ENCODE results near the gene LRRD1.
"Not testable (repeated sequence)": the region's sequence is repeated elsewhere in the genome, so short reads cannot be mapped to it uniquely, and the experiment has no call there.

Gene LRRD1

GRCh38 chr7:92137557-92137956 is 41.4 kb downstream of the LRRD1 start:
- DNase-seq: no peak

- no peak for DNase-seq
Measured at GRCh38 chr7:92135052-92135889, 43.7 kb downstream of the LRRD1 start.

DNA sequence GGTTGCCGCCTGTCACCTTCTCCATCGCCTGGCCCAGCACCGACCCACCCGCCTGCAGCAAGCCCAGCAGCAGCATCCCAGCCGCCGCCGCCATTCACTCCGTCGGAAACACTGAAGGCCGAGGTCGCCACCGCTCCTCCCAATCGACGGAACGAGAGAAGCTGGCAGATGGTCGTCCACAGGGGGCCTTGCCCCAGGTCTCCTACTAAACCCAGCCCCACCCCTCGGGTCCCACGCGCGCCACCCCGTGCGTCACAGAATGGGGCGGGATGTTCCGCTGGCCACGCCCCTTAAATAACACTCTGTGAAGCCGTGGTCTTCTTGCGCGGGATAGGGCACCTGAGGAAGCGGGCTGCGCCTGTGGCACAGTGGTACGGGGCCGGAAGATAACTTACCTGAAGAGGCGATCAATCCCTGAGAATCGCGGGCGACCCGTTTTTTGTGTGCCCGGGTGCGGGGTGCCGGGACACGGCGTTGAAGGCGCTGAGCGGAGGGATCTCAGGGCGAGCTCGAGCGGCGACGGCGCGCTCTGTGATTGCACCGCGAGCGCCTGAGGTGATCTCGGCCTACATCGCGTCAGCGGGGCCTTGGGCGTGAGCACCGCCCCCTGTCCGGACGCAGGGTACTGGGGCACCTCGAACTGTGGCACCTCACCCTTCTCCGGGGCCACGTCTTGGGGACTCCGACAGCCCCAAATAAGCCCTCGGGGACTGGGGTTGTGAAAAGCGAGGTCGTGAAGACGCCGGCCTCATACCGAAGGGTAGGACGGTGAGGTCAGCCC is 44.5 kb downstream of the LRRD1 start, which contains the start of gene CYP51A1:
CYP51A1 (minus strand) TSS at position 207 of the 781 bp plus-strand sequence; CDS start at position 94, 113 bp downstream.
- peak; percentile 90 to 91 for DNase-seq

- DNase-seq: peak; percentile 44 to 51
Measured at GRCh38 chr7:92133737-92134270, 45.1 kb downstream of the LRRD1 start.

GRCh38 chr7:92133133-92133736 is 45.7 kb downstream of the LRRD1 start:
- no peak for DNase-seq

GRCh38 chr7:92131764-92132330 is 47.1 kb downstream of the LRRD1 start:
- no peak for DNase-seq

- DNase-seq: no peak
Measured at GRCh38 chr7:92131093-92131492, 47.8 kb downstream of the LRRD1 start.

DNA sequence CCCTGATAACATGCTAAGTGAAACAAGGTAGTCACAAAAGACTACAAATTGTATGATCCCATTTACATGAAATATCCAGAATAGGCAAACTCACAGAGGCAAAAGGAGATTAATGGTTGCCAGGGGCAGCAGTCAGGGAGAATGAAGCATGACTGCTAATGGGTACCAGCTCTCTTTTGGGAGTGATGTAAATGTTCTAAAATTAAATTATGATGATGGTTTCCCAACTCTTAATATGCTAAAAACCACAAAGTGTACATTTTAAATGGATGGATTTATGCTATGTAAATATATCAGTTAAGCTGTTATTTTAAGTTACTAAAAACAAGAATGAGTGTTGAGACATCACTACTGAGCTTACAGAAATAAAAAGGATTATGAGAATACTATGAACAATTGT is 57.3 kb downstream of the LRRD1 start:
- DNase-seq: no peak

DNA sequence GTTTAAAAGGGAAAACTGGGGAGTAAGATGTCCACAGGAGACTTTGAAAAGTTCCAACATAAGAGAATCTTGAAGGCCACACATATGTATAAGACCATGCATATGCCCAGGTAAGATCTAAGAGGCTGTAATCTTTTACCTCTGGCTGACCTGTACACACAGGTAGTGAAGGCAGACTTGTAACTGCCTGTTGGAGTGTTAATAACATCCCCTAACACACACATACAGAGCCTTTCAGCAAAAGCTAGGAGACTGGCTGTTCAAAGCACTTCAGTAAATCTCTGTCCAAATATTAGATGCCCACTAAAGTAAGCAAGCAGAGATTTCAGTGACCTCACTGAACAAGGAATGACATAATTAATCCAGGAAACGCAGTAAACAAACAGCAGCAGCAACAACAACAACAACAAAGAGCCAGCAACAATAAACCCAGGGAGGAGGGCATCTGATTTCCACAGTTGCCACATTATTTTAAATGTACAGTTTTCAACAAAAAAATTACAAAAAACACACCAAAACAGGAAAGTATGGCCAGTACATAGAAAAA is 59.7 kb downstream of the LRRD1 start:
- DNase-seq: no peak

DNA sequence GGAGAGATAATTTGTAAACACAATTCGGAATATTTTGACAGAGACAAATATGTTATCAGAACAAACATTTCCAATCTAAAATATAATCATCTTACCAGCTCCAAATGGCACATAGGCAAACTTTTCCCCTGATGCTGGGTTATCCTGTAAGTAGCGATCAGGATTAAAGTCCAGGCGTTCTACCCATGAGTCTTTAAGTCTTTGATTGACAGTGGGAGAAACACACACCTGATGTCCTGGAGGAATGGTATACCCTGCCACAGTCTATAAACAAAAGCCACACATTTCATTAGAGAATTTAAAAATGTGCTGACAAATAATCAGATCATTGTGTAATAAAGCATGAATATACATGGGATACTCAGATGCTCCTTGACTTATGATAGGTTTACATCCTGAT is 62.0 kb downstream of the LRRD1 start:
- DNase-seq: no peak

GRCh38 chr7:92115821-92116220 is 63.1 kb downstream of the LRRD1 start:
- no peak for DNase-seq

DNA sequence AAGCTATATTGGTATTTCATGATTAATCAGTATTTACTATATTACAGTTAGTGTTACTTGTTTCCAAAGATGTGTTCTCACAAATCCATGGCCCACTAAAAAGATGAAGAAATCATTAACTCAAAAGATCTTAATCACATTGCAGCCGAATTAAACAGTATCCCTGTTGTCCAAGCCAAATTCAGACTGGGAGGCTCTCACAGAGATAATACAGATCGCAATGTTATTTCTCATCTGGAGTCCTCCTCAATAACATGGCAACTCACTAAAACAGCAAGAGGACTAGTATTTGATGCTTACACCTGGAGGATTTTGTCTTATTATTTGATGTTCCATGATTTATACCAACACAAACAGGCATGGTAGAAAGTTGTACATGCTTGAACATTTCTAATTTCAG is 68.1 kb downstream of the LRRD1 start:
- no peak for DNase-seq

DNA sequence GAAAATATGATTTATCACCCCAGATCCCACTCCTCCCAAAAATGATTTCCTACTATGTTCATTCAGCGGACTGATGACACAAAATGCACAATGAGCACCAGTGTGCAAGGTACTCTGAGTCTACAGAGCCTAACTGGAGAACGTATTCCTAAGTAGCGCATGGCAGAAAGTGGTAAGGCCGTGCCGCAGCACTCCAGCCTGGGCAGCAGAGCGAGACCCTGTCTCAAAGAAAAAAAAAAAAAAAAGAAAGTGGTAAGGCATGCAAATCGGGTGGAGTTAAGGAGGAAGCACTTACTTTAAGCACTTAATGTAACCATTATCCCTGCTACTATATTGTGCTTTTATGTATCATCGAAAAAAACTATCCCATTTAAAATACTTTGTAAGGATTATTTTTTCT is 70.1 kb downstream of the LRRD1 start:
- no peak for DNase-seq

GRCh38 chr7:92102862-92103261 is 76.1 kb downstream of the LRRD1 start:
- DNase-seq: not testable (repeated sequence)

DNA sequence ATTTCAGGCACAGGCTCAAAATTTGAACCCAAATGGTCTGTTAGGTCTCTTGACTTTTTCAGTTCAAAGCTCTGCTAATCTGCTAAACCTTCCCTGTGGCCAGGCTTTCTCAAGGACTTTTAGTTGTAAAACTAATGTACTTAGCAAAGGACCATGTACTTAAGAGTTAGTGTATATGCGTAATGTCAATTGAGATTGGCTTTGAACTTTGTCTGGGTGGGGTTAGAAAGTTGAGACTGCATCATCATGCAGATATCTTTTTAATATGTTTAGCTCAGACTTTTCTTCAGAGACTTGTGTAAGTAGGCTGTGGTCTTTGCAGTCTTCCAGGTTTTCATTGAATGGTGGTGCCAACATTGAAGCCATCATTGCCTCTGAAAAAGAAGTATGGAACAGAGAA is 78.4 kb downstream of the LRRD1 start:
- DNase-seq: no peak

- DNase-seq: no peak
Measured at GRCh38 chr7:92095380-92095779, 83.6 kb downstream of the LRRD1 start.

Measured in stimulated activated CD4-positive, alpha-beta T cell treated with anti-CD3 and anti-CD28 coated beads, Interleukin-2, amount 100 ng/mL, for 48 hours (primary cell).